ENCODE results near the gene OR52B2.
"Not testable (repeated sequence)": the region's sequence is repeated elsewhere in the genome, so short reads cannot be mapped to it uniquely, and the experiment has no call there.

OR52B2 gene

DNA sequence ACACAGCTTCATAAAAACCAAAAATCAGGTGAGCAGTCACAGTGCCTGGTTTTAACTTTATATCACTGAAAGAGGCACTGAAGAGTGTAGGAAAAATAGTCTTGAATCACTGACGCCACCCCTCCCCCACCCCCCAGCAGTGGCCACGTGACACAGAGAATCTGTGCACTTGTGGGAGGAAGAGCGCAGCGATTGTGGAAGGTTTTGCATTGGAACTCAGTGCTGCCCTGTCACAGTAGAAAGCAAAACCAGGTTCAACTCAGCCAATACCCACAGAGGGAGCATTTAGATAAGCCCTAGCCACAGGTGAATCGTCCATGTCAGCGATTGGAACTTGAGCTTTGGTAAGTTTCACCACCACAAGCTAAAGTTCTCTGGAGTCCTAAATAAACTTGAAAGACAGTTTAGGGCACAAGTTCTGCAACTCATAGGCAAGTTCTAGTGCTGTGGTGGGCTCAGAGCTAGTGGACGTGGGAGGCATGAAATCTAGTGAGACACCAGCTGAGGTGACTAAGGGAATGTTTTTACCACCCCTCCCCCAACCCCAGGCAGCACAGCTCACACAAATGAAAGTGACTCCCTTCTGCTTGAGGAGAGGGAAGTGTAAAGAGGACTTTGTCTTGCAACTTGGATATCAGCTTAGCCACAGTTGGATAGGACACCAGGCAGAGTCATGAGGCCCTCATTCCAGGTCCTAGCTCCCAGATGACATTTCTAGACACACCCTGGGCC lies 13.3 kb downstream of the OR52B2 start:
- TF ChIP-seq, protein P1, sequence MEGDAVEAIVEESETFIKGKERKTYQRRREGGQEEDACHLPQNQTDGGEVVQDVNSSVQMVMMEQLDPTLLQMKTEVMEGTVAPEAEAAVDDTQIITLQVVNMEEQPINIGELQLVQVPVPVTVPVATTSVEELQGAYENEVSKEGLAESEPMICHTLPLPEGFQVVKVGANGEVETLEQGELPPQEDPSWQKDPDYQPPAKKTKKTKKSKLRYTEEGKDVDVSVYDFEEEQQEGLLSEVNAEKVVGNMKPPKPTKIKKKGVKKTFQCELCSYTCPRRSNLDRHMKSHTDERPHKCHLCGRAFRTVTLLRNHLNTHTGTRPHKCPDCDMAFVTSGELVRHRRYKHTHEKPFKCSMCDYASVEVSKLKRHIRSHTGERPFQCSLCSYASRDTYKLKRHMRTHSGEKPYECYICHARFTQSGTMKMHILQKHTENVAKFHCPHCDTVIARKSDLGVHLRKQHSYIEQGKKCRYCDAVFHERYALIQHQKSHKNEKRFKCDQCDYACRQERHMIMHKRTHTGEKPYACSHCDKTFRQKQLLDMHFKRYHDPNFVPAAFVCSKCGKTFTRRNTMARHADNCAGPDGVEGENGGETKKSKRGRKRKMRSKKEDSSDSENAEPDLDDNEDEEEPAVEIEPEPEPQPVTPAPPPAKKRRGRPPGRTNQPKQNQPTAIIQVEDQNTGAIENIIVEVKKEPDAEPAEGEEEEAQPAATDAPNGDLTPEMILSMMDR (IDR thresholded peaks at IDR 0.05; ENCODE audit: low read depth, low read length): no peak
- no peak overlapping the region for H3K4me3 ChIP-seq (ENCODE audit: low read depth, low read length)

GRCh38 chr11:6152126-6152525 lies 18.0 kb downstream of the OR52B2 start:
- H3K4me3 ChIP-seq (ENCODE audit: low read depth, low read length): no peak overlapping the region
- TF ChIP-seq, protein P1 (IDR thresholded peaks at IDR 0.05; ENCODE audit: low read depth, low read length): no peak

GRCh38 chr11:6151117-6151516 lies 19.0 kb downstream of the OR52B2 start:
- TF ChIP-seq, protein P1 (IDR thresholded peaks at IDR 0.05; ENCODE audit: low read depth, low read length): no peak
- H3K4me3 ChIP-seq (ENCODE audit: low read depth, low read length): no peak overlapping the region

- H3K4me3 ChIP-seq (ENCODE audit: low read depth, low read length): not testable (repeated sequence)
These were observed 26.4 kb downstream of the OR52B2 start for GRCh38 chr11:6143737-6144136.

GRCh38 chr11:6142936-6143335 lies 27.2 kb downstream of the OR52B2 start:
- H3K4me3 ChIP-seq (ENCODE audit: low read depth, low read length): no peak overlapping the region
- TF ChIP-seq, protein P1 (IDR thresholded peaks at IDR 0.05; ENCODE audit: low read depth, low read length): no peak

DNA sequence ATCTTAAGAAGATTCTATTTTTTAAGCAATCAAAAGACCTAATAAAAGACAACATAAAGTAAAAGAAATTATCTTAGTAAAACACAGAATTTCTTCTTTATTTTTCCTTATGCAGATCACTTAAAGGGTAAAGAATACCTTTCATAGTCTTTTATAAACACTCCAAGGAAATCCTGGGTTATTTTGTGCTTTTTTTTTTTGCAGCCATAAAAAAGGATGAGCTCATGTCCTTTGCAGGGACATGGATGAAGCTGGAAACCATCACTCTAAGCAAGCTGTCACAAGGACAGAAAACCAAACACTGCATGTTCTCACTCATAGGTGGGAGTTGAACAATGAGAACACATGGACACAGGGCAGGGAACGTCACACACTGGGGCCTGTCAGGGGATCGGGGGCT lies 34.2 kb downstream of the OR52B2 start:
- H3K4me3 ChIP-seq (ENCODE audit: low read depth, low read length): not testable (repeated sequence)

DNA sequence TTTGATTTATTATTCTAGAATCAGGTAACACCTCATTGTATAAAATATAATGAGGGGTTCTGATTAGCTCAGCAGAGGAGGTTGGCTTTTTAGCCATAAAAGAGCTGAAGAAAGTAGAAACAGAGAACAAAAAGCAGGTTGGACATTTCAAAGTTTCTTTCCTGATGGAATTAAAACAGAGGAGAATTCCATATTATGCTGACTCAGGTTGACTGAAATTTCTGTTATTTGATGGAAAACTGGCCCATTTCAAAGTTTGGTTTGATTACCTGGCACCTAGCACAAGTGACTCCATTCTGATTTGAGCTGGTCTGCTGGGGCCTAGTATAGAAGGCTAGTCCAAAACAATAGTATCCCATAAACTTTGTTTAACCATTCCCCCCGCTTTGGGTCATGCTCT lies 37.7 kb downstream of the OR52B2 start:
- TF ChIP-seq, protein P1 (IDR thresholded peaks at IDR 0.05; ENCODE audit: low read depth, low read length): no peak
- H3K4me3 ChIP-seq (ENCODE audit: low read depth, low read length): no peak overlapping the region

- TF ChIP-seq, protein P1 (IDR thresholded peaks at IDR 0.05; ENCODE audit: low read depth, low read length): no peak
These were observed 40.5 kb downstream of the OR52B2 start for GRCh38 chr11:6129635-6130034.

More at GRCh38 chr11:6129635-6130034, 40.5 kb downstream of the OR52B2 start:
- no peak overlapping the region for H3K4me3 ChIP-seq (ENCODE audit: low read depth, low read length)

Data from WI38 (cell line).